NCI-H1436 (cell line): ENCODE data around the gene PLXNB3.
A peak's percentile ranks its signal among the peaks of the same experiment; 100 is the strongest.

Experiments
- DNase-seq: peaks from one replicate; lab custom pipeline; 2025; lab: John Stamatoyannopoulos, UW

The PLXNB3 gene

DNA sequence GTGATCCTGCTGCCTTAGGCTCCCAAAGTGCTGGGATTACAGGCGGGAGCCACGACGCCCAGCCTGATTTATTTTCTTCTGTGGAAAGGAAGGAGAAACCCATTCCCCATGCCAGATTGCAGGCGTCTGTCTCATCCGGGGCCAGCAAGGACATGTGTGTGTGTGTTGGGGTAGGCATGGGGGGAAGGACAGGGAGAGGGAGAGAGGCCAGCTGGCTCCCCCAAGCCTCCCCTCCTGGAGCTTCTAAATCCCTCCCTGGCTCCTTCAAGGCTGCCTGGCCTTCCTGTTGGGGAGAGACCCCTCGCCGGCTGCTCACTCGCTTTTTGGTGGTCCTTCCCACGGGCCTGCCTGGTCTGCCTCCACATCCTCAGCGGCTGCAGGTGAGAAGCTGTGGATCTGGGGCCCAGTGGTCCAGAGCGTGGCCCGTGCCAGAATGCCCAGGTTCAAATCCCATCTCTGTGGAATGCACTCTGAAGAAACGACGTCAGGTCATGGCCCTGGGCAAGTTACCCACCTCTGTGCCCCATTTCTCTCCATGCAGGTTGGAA, 1.3 kb upstream of the PLXNB3 start:
- DNase-seq = no peak

DNA sequence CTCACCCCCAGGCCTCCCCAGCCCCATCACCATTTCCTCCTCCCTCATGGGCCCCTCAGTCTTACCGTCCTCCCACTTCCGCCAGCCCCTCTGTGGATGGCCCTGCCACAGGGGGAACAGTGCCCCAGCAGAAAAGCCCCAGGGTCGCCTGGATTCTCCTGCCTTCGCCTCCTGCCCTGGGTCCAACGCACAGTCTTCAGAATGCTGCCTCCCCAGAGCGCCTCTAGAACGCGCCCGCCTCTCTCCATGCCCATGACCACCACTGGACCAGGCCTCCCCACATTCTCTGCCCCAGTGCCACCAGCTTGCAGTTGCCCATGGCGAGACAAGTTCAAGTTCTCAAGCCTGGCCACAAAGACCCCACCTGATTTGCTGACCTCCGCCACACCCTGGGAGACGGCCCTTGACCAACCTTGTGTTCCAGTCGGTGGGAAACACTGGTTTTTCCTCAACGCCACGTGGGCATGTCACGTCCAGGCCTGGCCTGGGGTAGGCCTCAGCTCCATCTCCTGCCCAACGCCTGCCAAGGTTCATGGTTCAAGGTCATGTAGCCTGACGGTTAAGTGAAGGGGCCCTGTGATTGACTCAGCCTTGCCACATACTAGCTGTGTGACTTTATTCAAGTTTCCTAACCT, 634 bp upstream of the PLXNB3 start:
- no peak for DNase-seq

DNA sequence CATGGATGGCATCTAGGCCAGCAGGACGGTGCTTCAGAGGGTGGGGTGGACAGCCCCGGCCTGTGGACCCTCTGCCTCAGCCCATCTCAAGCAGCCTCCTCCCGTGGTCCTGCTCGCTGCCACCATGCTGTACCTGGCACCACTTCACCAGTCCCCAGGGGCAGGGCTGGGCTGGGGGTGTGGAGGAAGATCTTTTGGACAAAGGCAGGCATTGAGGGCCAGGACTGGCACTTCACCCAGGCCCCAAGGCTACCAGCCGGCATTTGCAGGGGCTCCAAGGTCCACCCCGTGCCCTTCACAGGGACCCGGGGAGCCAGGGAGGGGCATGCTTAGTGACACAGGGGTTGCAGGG, 713 bp downstream of the PLXNB3 start:
- DNase-seq = no peak

DNA sequence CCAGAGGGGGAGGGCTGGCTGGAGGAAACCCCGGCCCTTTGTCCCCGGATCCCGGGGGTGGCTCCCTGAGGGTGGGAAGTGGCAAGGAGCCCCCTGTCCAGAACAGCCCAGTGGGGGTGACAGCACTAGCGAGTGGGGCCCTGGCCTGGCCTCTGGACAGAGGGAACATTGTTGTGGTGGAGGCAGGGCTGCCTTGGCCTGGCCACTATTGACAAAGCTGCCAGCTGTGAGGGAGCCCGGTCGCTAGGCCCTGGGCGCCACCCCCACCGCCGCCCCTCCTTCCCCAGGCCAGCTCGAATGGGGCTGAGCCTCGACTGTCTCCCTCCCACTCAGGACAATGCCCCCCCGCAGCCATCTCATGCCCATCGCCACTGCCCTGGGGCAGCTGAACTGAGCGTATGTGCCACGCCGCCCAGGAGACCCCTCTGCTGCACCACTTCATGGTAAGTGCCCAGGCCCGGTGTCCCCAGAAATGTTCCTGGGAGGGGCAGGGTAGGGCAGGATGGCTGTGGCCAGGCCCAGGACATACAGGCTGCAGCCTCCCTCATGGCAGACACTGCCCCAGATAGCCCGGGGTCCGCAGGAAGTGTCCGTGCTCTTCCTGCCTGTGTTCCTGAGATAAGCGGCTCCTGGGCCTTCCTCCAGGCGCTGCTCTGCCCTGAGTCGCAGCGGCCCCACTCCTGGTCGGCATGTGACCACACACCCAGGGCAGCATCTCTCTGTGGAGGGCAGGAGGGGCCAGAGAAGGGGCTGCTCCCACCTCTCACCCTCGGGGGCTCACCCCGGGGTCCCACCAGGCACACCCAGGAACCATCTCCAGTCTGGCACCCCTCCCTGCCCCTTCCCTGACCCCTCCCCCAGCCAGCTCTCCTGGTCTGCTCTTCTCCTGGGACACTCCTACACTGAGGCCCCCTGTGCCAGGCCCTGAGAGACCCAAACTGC, 1.4 kb downstream of the PLXNB3 start:
- no peak for DNase-seq

DNA sequence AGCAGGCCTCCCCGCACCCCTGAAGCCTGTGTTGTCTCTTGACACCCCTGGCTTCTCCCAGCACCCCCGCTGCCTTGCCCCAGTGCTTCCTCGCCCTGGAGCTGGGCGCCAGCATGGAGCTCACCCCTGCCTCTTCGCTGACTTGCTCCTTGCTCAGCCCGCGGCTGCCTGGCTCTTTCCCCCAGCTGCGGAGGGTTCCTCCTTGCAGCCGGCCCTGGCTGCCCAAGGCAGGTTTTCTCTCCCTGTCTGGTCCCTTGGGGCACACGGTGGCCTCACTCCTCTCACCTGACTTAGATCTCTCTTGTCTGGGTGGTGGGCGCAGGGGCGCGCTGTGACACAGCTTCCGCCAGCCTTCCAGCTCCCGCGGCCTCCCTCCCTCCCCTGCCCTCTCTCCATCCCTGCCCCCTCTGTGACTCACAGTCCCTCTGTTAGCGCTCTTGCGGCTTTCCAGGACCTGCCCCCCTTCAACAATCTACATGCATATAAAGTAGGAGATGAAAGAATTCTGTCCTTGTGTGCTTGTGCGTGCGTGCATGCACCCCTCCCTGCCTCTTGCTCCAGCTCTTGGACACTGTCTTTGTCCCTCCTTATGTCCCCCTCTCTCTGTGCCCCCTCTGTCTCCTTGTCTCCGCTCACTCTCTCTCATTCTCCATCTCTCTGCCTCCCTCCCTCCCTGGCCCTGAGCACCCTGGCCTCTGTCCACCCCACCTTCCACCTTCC, 2.2 kb downstream of the PLXNB3 start:
- peak; percentile 38 for DNase-seq

DNA sequence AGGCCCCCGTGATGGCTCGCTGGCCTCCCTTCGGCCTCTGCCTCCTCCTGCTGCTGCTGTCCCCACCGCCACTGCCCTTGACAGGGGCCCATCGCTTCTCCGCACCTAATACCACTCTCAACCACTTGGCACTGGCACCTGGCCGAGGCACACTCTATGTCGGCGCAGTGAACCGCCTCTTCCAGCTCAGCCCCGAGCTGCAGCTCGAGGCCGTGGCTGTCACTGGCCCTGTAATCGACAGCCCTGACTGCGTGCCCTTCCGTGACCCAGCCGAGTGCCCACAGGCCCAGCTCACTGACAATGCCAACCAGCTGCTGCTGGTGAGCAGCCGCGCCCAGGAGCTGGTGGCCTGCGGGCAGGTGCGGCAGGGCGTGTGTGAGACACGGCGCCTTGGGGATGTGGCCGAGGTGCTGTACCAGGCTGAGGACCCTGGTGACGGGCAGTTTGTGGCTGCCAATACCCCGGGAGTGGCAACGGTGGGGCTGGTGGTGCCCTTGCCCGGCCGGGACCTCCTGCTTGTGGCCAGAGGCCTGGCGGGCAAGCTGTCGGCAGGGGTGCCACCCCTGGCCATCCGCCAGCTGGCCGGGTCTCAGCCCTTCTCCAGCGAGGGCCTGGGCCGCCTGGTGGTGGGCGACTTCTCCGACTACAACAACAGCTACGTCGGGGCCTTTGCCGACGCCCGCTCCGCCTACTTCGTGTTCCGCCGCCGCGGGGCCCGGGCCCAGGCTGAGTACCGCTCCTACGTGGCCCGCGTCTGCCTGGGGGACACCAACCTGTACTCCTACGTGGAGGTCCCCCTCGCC, 3.0 kb downstream of the PLXNB3 start:
- DNase-seq = no peak

DNA sequence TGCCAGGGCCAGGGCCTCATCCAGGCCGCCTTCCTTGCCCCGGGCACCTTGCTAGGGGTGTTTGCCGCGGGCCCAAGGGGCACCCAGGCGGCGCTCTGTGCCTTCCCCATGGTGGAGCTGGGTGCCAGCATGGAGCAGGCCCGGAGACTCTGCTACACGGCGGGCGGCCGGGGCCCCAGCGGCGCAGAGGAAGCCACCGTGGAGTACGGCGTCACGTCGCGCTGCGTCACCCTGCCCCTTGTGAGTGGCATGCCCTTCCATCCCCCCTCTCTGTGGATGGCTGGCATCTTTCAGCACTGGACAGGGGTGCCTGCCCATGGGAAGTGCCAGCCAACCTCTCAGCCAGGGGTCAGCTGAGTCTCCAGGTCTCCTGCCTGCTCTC, 3.6 kb downstream of the PLXNB3 start:
- no peak for DNase-seq

DNA sequence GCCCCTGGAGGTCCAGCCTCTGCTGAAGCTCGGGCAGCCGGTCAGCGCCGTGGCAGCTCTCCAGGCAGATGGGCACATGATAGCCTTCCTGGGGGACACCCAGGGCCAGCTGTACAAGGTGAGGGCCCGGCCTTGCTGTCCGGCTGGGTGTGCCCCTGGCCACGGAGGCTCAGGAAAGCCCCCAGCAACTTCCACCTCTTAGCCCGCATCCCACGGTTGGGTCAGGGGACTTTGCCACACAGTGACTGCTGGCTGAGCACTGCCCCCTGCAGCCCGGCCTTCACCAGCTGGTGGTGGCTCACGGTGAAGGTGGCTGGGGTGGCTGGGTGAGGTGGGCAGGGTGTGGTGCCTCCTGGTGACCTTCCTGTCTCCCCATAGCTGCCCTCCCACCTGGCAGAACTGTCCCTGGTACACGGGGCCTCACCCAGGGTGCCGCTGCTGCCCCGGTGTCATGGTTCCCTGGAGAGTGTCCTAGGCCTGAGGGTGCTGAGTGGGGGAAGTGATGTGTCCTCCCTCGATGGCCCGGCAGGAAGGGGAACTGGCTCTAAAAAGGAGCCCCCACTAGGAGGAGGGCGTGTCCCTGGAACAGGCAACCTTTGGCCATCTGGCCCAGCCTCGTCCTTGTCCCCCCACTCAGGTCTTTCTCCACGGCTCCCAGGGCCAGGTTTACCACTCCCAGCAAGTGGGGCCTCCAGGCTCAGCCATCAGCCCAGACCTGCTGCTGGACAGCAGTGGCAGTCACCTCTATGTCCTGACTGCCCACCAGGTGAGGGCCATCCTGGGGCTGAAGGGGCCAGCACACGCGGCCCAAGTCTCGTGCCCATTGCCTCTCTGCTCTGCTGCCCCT, 4.5 kb downstream of the PLXNB3 start:
- no peak for DNase-seq

DNA sequence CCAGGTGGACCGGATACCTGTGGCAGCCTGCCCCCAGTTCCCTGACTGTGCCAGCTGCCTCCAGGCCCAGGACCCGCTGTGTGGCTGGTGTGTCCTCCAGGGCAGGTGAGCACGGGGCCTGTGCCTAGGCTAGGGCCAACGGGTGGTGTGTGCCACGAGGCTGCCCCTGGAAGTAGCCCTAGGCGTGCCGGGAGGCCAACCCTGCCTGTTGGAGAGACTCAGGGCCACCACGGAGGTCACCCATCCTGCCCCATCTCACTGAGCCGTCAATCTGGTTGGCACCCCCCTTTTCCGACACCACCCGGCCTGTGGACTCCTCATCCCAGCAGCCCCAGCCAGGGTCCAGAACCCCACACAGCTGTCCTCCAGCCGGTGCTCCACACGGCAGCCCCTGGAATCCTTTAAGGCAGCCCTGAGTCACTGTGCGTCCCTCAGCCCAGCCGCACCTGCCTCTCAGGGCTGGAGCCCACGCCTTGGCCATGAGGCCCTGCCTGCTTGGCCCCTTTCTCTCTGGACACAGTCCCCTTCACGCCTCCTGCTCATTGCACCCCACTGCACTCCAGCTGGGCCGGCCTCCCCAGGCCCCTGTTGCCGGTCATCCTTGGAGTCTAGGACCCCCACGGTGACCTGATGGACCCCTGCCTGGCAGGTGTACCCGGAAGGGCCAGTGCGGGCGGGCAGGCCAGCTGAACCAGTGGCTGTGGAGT, 5.3 kb downstream of the PLXNB3 start:
- no peak for DNase-seq

DNA sequence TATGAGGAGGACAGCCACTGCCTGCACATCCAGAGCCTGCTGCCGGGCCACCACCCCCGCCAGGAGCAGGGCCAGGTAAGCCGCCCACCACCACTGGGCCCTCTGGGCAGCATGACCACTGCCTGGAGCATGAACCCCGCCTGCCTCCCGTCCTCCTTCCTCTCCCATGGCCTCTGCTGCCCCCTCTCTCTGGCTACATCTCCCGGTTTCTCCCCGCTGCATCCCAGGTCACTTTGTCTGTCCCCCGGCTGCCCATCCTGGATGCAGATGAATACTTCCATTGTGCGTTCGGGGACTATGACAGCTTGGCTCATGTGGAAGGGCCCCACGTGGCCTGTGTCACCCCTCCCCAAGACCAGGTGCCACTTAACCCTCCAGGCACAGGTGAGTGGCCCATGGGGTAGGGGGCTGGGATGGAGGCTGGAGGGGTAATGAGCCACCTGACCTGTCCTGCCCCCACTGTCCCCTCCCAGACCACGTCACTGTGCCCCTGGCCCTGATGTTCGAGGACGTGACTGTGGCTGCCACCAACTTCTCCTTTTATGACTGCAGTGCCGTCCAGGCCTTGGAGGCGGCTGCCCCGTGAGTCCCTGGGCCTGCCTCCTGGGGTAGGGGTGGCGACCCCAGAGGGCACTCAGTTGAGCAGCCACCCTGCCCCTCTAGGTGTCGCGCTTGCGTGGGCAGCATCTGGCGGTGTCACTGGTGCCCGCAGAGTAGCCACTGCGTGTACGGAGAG, 6.0 kb downstream of the PLXNB3 start:
- no peak for DNase-seq

DNA sequence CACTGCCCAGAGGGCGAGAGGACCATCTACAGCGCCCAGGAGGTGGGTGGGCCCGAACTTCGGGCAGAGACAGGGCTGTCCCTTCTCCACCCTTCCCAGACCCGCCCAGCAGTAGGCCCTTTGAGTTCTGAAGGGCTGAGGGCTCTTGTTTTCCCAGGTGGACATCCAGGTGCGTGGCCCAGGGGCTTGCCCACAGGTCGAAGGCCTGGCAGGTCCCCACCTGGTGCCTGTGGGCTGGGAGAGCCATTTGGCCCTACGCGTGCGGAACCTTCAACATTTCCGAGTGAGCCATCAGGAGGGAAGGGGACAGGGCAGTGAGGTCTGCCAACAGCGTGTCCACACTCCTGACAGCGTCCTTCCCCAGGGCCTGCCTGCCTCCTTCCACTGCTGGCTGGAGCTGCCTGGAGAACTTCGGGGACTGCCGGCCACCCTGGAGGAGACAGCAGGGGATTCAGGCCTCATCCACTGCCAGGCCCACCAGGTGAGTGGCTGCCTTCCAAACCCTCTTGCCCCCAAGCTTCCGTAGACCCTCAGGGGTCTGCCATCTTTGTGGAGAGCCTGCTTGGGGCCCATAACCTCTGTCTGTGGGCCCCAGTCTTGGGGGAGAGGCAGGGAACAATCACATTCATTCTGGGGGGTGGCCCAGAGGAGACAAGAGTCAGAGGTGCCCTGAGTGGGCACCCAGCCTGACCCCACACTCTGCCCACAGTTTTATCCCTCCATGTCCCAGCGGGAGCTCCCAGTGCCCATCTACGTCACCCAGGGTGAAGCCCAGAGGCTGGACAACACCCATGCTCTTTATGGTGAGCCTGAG, 6.8 kb downstream of the PLXNB3 start:
- no peak for DNase-seq

DNA sequence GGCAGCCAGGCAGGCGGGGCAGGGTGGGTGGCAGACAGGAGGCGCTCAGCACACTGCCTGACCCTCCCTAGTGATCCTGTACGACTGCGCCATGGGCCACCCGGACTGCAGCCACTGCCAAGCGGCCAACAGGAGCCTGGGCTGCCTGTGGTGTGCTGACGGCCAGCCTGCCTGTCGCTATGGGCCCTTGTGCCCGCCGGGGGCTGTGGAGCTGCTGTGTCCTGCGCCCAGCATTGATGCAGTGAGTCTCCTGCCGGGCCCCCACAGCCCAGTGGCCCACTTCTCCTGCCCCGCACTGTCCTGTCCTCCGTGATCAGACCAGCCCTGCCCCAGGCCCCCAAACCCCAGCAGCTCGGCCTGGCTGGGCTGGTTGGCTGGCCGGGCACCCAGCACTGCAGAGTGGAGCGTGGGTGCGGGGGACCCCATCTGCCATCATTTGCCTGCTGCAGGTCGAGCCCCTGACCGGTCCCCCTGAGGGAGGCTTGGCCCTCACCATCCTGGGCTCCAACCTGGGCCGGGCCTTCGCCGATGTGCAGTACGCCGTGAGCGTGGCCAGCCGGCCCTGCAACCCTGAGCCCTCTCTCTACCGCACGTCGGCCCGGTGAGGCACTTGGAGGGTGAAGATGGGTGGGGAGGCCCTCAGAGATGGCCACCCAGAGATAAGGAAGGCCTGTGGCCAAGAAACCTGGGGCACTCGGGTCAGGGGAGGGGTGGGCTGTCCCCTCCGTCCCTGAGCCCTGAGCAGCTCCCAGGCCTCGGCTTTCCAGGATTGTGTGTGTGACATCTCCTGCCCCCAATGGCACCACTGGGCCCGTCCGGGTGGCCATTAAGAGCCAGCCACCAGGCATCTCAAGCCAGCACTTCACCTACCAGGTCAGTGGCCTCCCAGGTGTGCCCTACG, 7.6 kb downstream of the PLXNB3 start:
- no peak for DNase-seq

DNA sequence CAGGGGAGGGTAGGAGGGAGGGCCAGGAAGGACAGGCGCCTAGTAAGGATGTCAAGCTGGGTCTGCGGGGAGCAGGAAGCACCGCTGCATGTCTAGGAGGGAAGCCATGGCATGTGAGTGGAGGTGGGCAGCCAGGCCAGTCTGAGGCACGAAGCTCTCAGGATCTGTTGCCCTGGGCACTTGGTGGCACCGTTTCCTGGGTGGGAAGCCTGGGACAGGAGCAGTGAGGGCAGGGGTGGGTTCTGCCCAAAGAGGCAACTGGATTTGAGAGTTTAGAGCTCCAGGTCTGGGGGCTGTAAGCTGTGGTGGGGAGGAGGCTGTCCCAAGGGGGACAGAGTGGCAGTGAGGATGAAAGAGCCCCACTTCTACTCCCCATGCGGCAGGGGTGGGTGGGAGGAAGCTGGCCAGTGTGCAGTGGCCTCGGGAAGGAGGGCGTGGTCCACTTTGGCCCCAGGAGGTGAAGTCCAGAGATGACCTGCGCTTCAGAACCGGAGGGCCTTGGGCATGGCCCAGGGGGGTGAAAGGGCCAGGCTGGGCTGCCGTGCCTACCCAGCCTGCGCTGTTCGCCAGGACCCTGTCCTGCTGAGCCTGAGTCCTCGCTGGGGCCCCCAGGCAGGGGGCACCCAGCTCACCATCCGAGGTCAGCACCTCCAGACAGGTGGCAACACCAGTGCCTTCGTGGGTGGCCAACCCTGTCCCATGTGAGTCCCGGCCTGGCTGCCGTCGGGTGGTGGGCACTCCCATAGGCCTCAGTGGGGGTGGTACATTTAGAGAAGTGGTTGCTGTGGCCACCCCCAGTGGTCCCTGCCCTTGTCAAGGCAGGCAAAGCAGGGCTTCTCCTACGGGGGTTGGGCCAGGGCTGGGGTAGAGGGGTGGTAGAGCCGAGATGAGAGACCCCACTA, 8.5 kb downstream of the PLXNB3 start:
- no peak for DNase-seq

DNA sequence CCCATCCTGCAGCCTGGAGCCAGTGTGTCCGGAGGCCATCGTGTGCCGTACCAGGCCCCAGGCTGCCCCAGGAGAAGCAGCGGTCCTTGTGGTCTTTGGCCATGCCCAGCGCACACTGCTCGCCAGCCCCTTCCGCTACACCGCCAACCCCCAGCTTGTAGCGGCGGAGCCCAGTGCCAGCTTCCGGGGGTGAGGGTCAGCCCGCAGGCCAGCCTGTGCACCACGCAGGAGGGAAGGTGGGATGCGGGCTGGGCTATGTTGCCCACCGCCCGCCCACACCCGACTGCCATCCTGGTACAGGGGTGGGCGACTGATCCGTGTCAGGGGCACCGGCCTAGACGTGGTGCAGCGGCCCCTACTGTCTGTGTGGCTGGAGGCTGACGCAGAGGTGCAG, 9.2 kb downstream of the PLXNB3 start:
- no peak for DNase-seq

DNA sequence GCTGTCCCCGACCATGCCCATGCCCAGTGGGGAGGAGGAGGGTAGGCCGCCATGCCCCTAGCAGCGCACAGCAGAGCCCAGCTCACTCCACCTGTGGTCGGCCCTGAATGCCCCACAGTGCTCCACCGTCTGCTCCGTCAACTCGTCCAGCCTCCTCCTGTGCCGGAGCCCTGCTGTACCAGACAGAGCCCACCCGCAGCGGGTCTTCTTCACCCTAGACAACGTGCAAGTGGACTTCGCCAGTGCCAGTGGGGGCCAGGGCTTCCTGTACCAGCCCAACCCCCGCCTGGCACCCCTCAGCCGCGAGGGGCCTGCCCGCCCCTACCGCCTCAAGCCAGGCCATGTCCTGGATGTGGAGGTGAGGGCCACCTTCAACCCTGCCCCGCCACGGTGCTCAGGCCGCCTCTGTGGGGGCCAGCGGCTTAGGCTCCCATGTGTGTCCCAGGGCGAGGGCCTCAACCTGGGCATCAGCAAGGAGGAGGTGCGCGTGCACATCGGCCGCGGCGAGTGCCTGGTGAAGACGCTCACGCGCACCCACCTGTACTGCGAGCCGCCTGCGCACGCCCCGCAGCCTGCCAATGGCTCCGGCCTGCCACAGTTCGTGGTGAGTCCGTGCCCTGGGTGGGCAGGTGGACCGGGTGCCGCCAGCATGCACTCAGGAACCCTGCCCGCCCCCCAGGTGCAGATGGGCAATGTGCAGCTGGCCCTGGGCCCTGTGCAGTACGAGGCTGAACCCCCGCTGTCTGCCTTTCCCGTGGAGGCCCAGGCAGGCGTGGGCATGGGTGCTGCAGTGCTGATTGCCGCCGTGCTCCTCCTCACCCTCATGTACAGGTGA, 9.9 kb downstream of the PLXNB3 start:
- DNase-seq = no peak
